Measurements from ENCODE around the gene TBC1D1.

The TBC1D1 gene

DNA sequence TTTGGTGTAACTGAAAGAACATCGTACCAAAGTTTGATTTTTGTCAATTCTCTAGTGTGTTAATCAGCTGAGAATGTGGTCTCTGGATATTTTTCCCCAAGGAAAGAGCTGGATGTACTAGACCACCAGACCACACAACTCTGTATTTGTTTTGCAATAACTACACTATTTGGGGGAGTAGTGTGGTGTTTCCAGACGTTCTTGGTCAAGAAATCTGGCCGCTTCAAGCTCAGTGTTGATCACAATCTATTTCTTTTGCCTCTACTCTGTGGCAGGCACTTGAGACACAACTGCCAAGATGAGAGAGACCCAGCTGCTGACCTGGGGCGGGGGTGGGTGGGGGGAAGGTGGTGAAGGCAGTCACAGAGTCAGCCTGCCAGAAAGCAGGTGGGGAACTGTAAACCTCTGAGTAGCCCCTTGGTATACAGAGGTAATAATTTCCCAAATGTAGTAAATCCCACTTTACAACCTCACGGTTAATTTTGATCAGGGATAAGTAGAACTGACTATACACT, 99.9 kb downstream of the TBC1D1 start:
- DNase-seq (ENCODE audit: low read depth in 2 of 2), result no peak

DNA sequence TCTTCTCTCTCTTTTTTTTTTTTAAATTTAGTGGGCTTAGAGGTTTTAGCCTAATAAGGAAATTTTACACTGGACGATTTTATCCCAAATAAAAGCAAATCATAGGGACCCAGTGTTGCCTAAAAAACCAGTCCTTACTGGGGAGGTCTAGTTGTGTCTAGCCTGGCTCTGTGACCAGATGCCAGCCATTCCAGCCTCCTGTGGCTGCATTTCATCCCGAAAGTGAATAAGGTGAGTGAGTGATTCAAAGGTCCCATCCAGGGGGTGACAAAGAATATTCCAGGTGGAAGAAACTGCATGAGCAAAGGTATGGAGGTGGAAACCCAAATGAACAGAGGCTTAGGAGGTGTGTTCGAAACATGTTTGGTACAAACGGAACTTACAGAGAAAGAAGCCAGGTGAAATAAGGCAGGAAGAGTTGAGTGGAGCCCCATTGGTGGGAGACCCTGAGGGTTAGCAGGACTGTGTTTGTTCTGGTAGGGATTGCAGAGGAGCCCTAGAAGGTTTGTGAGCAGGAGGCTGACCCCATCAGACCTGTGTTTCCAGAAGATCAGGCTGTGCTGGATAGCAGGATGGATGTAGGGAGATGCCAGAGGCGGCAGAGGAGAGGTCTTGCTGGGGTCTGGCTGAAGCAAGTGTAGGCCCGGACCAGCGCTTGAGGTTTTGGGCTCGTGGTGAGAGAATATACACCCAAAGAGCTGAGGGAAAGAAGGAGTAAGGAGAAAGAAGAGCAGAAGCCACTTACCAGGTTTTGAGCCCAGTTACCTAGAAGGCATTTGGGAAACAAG, 100.9 kb downstream of the TBC1D1 start:
- DNase-seq (ENCODE audit: low read depth in 2 of 2), result no peak

- no peak for DNase-seq (ENCODE audit: low read depth in 2 of 2)
Measured at GRCh38 chr4:37993806-37994205, 102.9 kb downstream of the TBC1D1 start.

- no peak for DNase-seq (ENCODE audit: low read depth in 2 of 2)
Measured at GRCh38 chr4:37994569-37994968, 103.7 kb downstream of the TBC1D1 start.

GRCh38 chr4:37995299-37995821, 104.5 kb downstream of the TBC1D1 start:
- no peak for DNase-seq (ENCODE audit: low read depth in 2 of 2)

DNA sequence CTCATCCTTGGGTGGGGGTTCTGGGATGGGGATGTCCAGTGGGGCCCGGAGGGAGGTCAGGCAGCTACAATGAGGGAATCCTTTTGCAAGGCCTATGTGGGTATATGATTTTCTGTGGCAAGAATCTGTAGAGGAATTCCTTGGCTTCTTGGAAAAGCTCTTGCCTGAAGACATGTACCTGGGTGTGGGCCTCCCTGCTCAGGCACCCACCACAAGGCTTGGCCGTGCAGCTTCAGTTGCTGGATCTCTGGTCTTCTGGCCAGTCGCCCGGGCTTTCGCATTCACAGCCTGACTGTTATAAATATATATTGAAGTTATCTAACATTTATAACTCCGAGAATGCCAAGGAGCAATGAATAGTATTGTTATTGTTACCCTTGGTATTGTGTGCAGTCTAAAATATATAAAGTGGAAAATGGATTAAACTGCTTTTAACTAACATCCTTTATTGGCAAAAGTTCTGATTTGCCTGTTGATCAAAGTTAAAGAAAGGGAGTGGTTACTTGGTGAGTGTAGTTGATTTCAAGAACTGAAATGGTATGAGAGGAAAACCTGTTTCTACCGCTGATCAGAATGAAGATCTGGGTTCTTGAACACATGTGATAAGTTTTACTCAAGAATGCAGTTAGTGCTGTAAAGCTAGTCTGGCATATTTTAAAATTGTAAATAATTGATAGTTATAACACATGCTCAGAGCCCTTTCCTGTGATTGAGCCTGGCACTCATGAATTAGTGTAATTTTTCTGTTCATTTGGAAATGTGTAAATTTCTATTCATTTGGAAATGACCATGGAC, 105.3 kb downstream of the TBC1D1 start:
- no peak for DNase-seq (ENCODE audit: low read depth in 2 of 2)

- no peak for DNase-seq (ENCODE audit: low read depth in 2 of 2)
Measured at GRCh38 chr4:37998226-37998625, 107.3 kb downstream of the TBC1D1 start.

GRCh38 chr4:37999000-37999716, 108.3 kb downstream of the TBC1D1 start:
- DNase-seq (ENCODE audit: low read depth in 2 of 2), result no peak

DNA sequence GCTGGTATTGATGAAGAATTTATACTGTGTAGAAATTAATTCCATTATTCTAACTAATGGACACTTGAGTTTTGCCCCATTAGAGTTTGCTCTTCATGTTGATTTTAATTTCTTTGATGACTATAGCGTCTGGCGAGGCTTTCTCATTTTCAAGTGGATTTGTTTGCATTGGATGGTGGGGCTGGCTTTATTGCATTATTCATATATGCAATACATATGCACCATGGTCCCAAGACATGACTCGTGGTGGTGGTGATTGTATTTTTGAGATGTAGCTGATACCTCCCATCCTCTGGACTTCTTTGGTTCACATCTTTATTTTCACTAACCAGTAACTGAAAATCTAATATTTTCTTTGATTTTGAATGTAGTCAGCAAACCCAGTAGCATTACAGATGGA, 109.1 kb downstream of the TBC1D1 start:
- DNase-seq (ENCODE audit: low read depth in 2 of 2), result no peak

GRCh38 chr4:38001927-38002326, 111.0 kb downstream of the TBC1D1 start:
- no peak for DNase-seq (ENCODE audit: low read depth in 2 of 2)

DNA sequence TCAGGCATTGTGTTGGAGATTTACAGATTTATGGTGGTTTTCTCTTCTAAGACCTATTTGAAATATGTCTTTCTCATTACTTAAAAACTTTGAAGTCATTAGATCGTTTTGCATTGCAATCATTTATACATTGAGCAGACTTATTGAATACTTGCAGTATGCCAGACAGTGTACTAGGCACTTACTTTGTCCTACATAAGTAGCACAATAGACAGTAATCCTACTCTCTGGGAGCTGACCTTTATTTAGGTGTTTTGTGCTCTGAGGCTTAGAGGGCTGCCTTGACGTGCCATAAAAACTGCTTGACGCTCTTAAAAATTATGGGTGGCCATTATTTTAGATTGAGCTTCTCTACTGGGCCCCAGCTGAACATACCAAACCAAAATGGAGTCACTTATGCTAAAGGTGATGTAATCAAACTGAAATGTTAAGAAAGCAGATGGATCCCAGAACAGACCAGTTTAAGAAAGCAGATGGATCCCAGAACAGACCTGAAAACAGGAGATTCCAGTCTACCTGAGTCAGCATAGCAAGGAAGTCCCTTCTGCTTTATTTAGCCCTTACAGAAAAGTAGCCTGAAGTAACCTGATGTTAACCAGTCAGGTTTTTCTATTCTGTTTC, 111.7 kb downstream of the TBC1D1 start:
- no peak for DNase-seq (ENCODE audit: low read depth in 2 of 2)

DNA sequence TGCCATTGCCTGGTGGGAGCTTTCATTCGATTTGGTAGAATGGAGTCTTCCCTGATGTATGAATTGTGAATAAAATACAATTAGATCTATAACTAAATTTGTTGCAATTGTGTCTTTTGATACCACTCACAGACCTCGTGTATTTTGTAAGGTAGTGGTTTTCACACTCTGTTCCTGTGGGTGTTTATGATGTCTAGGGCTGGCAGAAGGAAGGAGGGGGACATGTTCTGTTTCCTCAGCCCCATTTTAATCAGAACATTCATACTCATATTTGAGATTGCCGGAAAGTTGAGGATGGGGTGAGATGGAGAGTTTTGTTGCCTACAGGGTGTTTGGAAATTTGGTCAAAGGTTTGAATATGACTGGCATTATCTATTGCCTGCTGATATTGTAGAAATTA, 112.2 kb downstream of the TBC1D1 start:
- DNase-seq (ENCODE audit: low read depth in 2 of 2), result no peak

DNA sequence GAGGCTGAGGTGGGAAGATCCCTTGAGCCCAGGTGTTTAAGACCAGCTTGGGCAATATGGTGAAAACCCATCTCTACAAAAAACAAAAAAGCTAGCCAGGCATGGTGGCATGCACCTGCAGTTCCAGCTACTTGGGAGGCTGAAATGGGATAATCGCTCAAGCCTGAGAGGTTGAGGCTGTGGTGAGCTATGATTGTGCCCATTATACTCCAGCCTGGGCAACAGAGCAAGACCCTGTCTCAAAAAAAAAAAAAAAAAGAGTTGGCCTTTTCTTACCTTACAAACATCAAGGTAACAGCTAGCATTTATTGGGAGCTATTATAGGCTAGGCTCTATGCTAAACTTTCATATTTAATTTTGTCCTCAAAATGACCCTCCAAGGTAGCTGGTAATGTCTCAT, 112.7 kb downstream of the TBC1D1 start:
- DNase-seq (ENCODE audit: low read depth in 2 of 2), result no peak

DNA sequence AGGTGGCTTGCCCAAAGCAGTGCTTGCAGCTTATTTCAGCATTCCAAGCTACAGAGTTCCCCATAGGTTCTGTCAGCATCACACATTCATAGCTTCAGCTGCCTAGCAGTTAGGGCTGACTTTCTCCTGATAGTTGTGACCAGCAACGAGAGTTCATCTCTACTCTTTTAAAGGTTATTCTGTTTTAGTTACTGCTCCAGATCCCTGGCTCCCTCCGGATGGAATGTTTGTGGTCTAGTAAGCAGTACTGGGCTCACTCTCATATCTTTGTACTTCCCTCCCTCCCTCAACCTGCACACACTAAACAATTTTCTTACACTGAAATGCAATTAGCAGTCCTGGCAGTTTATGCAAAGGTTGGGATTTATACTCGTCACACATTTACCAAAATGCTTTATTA, 113.2 kb downstream of the TBC1D1 start:
- DNase-seq (ENCODE audit: low read depth in 2 of 2), result no peak

- DNase-seq (ENCODE audit: low read depth in 2 of 2), result no peak
Measured at GRCh38 chr4:38004887-38005286, 114.0 kb downstream of the TBC1D1 start.

- no peak for DNase-seq (ENCODE audit: low read depth in 2 of 2)
Measured at GRCh38 chr4:38005637-38006036, 114.8 kb downstream of the TBC1D1 start.

DNA sequence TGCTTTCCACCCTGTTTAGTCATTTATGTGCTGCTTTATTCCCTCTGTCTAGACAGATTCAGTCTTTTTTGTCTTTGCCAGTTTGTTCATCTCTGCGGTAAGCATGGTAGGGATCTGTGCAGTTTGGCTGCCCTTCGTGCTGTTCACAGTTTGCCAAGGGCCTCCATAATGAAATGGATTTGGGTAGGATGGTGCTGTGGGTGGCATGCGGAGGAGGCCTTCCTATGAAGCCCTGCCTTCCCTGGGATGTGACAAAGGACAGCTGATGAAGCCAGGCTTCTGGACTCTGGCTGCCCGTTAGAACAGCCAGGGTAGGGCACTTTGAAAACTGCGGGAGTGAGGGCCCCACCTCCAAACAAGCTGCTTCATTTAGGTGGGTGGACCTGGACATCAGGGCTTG, 116.8 kb downstream of the TBC1D1 start:
- DNase-seq (ENCODE audit: low read depth in 2 of 2), result no peak

- DNase-seq (ENCODE audit: low read depth in 2 of 2), result no peak
Measured at GRCh38 chr4:38008571-38009021, 117.7 kb downstream of the TBC1D1 start.

- no peak for DNase-seq (ENCODE audit: low read depth in 2 of 2)
Measured at GRCh38 chr4:38009421-38009820, 118.5 kb downstream of the TBC1D1 start.

DNA sequence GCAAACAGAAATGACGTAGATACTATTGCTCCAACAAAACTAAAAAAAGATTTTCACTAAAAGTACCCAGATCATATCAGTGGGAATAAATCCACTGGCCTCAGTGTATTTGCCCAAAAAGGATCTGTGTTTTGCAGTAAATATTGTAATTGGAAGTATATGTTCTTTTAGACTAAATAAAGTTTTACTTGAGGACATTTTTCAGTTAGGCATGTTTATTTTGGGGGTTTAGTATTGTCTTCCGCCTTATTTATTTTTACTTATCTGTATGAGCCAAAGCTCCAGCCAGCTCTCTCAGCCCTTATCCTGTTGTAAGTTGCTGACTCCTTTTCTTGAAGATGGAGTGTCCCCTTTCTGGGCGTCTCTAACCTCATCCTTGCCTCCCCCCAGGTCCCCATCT, 119.1 kb downstream of the TBC1D1 start:
- no peak for DNase-seq (ENCODE audit: low read depth in 2 of 2)

DNA sequence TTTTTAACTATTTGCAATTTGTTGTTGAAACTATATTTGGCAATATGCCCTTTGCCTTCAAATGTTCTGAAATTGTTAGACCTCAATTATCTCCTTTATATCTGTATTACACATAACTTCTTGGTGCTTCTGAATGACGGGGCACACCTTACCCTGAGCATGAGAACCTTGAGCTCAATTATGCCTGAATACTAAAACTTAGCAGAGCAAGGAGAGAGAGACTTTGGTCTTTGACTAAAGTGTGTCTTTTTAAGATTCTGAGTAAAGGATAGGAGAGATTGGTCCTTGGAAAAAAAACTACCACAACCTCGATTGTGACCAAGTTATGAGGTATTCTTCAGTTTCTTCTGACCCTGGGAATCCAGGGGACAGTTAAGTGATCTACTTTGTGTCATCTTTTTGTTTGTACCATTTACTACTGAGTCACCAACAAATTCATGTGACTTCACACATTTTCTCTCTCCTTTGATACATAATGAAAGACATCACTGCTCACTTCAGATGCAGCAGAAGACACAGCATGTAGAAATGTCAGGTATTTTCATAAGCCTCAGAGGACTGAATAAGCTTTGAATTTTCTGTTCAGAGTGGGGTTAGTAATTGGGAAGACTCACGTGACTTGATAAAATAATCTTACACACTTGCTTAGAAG, 120.8 kb downstream of the TBC1D1 start:
- no peak for DNase-seq (ENCODE audit: low read depth in 2 of 2)
